HG03558 (cell line): ENCODE measurements around the gene ELK4.

ENCODE experiments used
- ATAC-seq: cut with Tn5 transposase; IDR thresholded peaks from one replicate; pipeline ENCODE4 v1.9.1; 2021; ENCODE audit warnings: moderate number of reproducible peaks; ENCODE audit not compliant: unreplicated experiment; ENCODE audit errors: extremely low read depth

The ELK4 gene

DNA sequence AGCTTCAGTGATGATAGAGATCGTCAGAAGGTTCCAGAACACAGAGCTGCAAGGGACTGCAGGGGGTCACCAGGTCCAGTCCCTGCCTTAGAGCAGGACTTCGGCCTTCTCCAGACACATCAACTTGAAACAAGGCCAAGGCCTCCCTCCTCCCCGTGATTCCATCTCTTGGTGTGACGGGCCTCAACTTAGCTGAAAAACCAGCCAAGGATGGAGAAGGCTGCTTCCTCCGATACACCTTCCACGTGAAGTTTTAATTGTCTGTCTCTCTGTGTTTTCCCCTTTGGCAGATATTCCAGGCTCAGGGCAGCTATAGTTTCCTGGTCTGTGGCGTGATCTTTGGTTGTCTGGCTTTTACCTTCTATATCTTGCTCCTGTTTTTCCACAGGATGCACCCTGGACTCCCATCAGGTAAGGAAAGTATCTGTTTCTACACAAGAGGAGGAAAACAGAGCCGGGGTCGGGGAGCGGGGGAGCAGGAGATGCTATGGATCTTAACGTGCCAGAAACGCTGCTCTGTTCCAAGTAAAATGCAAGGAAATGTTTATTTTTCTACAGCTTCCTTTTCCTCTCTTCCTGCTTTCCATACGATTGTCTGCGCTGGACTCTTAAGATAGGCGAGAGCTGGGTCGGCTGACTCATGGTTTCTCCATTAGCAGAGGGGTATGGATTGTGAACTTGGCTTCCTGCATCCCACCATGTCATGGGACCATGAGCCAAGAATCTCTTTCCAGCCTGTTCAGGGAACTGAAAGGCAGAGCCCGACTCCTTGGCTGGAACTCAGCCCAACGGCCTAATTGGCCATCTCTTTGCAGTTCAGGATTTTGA is 32.8 kb downstream of the ELK4 start:
- ATAC-seq: no peak

DNA sequence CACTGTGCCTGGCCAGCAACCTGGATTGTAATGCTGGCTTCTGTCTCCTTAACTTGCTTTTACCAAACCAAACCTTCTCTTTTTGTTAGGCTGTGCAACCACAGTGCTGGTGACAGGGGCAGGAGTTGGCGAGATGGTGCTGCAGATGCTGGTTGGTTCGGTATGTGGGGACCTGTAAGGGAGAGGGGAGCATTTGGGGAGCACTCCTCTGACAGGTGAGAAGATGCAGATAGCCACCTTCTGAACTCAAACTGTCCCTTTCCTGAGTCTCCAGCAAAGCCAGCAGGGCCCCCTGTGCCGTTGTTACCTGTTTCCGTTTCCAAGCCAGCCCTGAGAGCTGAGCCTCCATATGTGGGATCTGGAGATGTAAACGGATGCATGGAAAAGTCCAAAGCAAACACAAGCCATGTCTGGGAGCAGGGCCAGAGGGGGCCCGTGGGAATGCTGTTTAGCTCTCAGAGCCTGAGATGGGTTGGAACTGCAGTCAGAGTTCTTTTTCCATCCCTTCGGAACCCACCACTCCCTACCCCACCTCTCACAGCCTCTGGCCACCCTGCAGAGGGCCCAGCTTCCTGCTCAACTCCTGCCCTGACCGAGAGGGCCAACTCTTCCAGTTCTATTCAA is 34.0 kb downstream of the ELK4 start:
- ATAC-seq: no peak

DNA sequence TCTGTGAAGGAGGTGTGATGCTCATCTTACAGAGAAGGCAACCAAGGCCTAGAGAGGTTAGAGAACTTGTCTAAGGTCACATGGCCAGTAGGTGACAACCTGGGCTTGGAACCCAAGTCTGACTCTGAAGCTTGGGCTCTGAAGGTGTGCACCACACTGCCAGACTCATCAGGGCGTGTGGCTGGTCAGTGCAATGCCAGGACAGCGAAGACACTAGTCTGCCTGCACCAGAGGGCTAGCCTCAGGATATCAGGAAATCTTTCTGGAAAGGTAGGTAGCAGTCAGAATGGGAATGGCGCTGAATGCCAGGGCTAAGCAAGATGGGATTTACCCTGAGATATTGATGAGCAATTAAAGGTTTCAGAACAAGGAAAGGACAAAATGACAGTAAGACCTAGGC is 34.9 kb downstream of the ELK4 start:
- no peak for ATAC-seq

DNA sequence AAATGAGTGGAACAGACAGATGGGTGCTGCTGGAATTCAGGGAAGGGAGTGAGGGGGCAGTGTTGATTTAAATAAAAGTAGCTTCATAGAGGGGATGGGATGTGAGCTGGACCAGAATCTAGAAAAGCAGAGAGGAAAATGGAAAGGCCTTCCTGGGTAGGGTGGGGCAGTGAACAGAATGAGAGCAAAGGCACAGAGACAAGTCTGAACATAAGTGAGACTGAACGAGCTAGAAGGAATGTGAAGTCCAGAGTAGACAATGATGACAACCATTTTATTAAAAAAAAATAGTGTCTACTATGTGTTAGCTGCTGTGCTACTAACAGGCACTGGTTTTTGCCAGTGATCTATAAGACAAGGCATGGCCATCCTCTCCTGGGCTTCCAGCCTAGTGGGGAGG is 36.0 kb downstream of the ELK4 start:
- no peak for ATAC-seq

DNA sequence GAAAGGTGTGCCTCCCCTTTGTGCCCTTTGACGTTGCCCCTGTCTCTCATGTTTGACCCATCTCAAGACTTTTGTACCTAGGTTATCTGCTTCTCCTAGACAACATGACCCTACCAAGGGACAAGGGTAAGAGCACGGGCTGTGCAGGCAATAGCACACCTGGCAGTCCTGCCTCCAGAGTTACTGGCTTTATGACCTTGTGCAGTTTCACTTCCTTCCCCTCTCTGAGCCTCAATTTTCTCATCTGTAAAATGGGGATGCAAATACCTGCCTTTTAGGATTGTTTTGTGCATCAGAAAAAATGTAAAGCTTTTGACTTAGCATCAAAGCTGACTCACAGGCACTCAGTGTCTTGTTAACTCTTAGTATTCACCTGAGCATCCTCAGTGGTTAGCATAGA is 36.4 kb downstream of the ELK4 start:
- no peak for ATAC-seq

DNA sequence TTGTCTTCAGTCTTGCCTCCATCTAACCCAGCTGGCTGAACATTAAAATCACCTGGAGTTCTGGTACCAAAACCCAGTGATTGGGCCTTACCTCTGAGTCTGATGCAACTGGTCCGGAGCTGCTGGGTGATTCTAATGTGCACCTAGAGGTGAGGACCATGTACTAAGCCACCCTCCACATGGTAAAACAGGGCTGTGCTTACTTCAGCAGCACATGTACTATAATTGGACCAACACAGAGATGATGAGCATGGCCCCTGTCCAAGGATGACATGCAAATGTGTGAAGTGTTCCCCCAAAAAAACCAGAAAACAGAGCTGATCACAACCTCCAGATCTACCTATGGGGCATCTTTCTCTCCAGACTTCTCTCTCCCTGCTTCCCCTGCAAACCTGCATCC is 37.0 kb downstream of the ELK4 start:
- ATAC-seq: no peak

DNA sequence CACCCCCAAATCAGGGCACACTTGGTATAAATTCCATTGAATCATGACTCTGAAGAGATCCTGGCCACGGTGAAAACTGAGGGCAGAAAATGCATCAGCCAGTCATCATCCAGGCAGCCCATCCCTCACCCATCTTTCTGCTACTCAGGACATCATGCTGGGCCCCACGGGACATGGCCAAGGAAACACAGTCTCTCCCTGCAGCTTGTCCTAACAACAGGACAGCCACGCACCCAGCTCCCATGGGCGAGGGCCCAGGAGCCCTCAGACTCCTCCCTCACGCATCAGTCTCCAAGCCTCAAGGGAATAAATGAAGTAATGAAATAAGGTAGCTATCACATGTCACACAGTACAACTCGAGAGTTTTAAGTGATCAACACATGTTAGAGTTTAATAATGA is 37.8 kb downstream of the ELK4 start:
- ATAC-seq: no peak

DNA sequence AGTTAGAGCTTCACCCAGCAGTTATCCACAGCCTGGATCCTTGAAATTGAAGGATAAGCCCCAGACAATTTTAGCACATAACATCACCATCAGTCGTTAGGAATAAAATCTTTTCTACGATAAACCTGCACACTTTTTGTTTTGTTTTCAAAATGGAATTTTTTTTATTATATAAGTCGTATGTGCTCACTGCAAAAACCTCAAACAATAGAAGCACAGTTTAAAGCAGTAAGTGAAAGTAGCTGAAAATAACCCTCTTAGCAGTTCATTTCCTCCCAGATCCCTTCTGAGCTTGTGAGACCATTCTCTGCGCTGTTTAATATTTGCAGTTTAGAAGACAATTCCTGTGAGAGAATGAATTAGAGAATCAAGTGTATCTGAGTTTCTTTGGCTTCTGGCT is 38.3 kb downstream of the ELK4 start:
- ATAC-seq: no peak

DNA sequence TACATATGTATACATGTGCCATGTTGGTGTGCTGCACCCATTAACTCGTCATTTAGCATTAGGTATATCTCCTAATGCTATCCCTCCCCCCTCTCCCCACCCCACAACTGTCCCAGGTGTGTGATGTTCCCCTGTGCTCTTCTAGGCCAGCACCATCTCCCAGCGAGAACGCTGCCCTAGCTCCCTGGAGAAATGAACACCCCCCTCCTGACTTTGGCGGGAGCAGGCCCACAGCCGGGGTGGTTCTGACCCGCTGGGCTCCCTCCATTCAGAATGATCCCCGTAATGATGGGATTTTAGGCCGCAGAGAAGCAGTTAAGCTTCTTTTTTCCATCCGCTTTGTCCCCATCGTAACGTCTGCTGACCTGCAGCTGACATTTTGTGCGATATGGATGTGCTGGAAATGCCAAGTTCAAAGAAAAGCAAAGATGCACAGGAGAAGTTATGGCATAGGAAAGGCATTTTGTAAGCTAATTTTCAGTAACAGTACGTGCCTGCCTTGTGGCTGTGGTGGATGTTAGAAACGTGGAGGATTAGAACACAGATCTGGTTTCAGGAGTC is 39.3 kb downstream of the ELK4 start:
- ATAC-seq: no peak

DNA sequence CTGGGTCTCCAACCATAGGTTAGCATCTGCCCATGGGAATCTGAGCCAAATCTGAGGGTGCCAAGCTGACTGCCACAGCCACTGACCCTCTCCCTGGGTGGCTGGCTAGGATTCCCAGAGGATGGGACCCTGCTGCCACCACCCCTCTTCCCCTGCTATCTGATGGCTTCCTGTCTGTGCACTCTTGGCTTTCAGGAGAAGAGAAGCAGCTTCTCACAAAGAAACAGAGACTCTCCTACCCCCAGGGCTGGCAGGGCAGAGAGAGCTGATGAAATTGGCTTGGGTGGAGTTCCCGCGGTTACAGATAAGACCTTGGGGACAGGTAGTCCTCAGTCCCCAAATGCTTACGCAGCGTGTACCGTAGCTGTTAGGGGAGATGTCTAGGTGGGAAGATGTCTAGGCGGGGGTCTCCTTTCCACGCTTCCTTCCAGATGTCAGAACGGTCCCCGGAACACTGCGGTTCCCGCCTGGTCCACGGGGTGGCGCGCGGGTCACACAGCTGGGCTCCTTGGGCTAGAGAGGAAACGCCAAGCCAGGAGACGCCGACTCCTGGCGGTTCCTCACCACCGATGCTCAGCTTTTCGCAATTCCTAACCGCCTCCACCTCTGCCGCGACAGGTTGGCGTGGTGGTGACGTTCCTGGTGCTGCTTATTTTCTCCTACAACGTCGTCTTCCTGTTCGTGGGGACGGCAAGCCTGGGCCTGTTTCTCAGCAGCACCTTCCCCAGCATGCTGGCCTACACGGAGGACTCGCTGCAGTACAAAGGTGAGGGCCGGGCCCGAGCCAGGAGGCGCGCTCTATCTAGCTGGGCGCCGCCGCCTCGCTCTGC is 40.1 kb downstream of the ELK4 start:
- peak; percentile 26 for ATAC-seq

DNA sequence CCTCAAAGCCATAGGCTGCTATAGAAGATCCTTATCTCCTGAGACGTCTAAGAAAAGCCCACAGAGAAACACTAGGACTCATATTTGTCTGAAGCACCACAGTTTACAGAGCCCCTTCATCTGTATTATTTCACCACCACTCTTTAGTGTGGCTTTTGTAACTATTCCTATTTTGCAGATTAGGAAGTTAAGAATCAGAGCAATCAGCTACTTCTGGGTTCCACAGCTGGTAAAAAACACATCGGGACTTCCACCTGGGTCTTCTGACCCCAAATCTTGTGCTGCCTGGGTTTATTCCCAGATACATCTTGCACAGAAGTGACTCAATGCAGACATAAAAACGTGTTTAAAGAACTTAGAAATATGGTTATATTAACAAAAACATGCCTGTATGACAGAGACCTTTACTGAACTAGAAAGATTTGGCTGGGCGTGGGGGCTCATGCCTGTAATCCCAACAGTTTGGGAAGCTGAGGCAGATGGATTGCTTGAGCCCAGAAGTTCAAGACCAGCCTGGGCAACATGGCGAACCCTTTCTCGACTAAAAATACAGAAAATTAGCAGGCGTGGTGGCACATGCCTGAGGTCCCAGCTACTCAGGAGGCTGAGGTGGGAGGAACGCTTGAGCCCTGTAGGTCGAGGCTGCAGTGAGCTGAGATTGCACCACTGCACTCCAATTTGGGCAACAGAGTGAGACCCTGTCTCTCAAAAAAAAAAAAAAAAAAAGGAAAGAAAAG is 40.9 kb downstream of the ELK4 start:
- ATAC-seq: no peak

DNA sequence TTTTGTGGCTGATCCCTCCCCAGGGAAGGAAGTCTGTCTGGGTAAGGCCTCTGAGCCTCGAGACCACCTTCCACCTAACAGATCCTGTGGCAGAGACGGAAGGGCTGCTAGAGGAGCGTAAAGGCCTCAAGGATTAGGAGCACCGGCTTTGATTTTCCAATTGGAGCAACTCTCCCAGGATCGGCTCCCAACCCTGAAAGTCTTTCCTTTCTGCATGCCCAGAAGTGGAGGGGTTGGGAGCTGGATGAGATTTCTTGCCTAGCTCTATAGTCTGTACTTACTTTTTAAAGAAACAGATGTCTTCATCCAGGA is 41.4 kb downstream of the ELK4 start:
- no peak for ATAC-seq

DNA sequence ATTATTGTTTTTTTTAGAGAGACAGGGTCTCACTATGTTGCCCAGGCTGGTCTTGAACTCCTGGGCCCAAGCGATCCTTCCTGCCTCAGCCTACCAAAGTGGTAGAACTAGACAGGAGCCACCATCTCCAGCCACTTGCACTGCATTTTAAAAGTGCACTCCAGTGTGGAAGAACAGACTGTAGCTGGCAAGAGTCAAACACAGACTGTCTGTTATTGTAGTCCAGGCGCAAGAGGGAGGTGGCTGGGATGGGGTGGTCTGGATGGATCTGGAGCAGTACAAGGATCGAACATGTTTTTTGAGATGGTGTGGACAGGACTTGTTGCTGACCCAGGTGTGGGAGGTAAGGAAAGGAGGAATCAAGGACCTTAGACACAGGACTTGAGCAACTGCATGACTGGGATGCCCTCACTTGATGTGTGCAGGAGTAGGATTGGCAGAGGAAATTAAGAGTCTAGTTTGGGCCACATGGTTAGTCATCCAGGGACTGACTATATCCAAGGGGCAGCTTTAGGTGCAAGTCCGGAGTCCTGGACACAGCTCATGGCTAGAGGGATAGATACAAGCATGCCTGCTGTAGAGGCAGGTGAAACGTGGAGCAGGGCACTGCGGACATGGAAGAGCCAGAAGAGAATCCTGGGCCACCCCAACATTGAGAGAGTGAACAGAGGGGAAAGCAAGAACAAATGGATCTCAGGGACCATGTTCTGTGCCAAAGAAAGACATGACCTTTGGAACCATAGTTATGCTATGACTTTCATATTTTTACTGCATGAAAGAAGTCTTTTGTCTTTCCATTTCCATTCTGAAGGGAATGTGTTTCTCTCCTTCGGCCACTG is 42.0 kb downstream of the ELK4 start:
- ATAC-seq: no peak

DNA sequence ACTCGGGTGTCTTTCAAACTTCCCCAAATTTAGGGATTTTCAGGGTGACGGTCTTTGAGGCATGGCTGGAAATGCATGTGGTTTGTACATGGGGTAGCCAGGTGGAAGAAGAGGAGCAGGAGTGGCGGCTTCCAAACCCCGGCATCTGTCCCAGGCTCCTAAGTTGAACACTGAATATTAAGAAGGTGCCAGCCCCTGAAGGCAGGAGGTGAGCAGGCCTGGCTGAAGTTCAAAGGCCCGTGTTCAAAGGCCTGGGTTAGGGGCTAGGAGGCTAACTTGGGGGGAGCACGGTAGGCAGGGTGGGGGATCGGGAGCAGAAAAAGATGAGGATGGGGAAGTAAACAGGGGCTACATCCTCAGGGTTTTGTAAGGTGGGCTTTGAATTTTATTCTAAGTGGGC is 42.8 kb downstream of the ELK4 start:
- ATAC-seq: no peak

DNA sequence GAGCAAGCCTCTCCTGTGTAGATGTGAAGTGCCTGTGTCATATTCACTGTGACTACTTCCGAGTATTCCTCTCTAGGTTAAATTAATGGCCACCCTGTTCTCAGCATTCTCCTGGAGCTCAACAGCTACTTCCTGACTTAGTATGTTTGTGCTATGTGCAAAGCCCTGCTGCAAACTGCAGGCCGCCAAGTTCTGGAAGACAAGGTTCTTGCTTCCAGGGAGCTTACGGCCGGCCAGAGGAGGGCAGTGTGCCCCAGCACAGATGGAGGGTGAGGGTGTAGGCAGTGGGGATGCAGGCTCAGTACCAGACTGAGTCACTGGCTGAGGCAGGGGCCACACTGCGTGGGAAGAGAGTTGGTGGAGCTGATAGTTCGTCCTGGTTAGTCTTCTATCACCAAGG is 43.2 kb downstream of the ELK4 start:
- ATAC-seq: no peak

DNA sequence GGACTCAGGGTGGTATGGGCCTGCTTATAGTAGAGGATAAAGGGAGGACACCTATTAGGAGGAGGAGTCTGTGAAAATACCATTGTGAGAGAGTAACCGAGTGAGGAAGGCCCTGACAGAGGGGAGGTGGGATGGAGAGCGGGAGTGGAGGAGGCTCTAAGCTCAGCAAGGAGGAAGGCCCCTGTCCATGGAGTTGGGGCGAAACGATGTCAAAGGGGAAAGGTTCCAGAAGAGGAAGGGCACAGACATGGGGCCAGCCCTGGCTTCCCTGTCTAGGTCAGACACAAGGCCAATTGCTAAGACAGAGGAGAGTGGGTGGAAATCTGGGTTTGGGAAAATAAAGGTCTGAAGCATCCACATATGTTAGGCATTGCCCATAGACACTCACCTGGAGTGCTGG is 44.2 kb downstream of the ELK4 start:
- no peak for ATAC-seq

DNA sequence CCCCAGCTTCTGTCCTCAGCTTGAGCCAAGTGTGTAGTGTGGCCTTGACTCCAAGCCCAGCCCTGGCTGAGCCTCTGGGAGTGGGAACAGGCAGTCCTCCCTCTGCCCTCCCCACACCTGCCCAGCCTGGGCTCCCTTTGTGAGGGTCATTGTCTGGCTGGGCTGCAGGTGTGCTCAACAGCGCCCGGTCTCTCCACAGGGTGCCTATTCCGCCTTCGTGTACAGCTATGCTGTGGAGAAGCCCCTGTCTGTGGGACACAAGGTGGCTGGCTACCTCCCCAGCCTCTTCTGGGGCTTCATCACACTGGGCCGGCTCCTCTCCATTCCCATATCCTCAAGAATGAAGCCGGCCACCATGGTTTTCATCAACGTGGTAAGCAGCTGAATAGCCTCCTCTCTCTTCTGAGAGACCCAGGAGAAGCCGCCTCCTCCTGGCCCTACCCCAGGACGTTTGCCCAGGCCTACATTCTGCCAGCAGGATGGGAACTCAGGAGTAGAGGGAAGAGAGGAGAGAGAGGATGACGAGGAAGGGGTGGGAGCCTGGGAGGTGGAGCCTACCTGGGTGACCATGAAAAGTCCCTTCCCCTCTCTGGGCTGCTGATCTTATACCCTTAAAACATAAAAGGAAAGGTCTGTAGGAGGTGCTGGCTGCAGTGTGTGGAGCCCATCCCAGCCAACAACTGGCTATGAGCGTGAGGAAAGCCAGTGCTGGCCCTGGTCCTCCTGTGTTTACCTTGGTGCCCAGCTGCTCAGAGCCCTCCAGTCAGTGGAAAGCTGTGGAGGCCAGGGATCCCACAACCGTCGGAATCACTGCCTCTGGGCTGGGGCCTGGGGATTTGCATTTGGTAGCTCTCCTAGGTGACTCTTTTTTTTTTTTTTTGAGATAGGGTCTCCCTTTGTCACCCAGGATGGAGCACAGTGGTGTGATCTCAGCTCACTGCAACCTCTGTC is 45.7 kb downstream of the ELK4 start:
- no peak for ATAC-seq

DNA sequence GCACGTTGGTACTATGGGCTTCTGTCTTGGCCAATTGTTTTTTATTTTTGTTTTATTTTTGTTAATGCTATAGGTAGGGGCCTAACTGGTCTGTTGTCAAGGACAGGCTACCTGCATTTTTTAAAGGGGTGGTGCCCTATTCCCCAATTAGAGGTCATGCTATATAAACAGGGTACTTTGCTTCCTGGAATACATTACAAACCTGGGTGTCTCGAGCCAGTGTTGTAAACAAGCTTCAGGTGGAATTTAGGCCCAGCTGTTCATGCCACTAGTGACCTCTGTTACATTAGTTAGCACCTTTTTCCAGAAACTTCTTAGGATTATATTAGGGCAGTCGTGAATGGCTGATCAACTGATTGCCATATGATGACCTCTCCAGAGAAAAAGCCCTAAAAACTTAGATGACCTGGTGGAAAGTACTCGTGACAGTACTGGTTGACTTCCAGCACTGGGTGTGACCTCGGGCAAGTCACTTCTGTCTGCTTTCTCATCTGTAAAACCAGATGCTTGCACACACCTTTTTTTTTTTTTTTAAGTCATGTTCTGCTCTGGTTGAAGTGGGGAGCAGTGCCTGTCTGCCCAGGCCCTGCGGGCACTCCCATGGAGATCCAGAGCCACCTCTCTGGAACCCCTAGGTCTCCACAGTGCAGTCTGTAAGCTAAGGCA is 46.5 kb downstream of the ELK4 start:
- no peak for ATAC-seq
